Osteoblast (primary cell): ENCODE results near the gene PTPRCAP. TPM values are rescaled to one million over a fixed set of nuclear protein-coding genes. Genes with fewer than 3 reads are reported as not detected.

Experiments
- DNase-seq: peaks from one replicate; pipeline ENCODE4 v3.0.0; 2011; ENCODE audit warnings: low spot score, mixed read lengths; ENCODE audit not compliant: insufficient read length; ENCODE audit errors: missing footprints
- H2AFZ ChIP-seq: 2 replicates; pipeline ENCODE4 v1.6.0; 2011; ENCODE audit warnings: mild to moderate bottlenecking, low read length
- H3K27ac ChIP-seq: 2 replicates; pipeline ENCODE4 v1.5.1; 2011; ENCODE audit warnings: mild to moderate bottlenecking, low read depth, low read length, moderate library complexity
- H3K27me3 ChIP-seq: 2 replicates; pipeline ENCODE4 v1.6.0; 2012; ENCODE audit warnings: mild to moderate bottlenecking, control low read depth, inconsistent platforms, low read length, moderate library complexity; ENCODE audit not compliant: insufficient read depth
- H3K36me3 ChIP-seq: 2 replicates; pipeline ENCODE4 v1.5.1; 2011; ENCODE audit warnings: mild to moderate bottlenecking, low read length, control low read depth, moderate library complexity; ENCODE audit not compliant: insufficient read depth
- H3K4me1 ChIP-seq: 2 replicates; pipeline ENCODE4 v1.5.1; 2011; ENCODE audit warnings: mild to moderate bottlenecking, low read length, control low read depth, moderate library complexity; ENCODE audit not compliant: insufficient read depth
- H3K4me2 ChIP-seq: 2 replicates; pipeline ENCODE4 v1.6.0; 2011; ENCODE audit warnings: mild to moderate bottlenecking, low read length; ENCODE audit not compliant: insufficient read depth
- H3K4me3 ChIP-seq: fragments of 200-600 bp; sonication (generic); 3 replicates; pipeline ENCODE4 v1.5.1; 2012; ENCODE audit warnings: mild to moderate bottlenecking, low read length, inconsistent platforms; ENCODE audit not compliant: insufficient read depth
- H3K79me2 ChIP-seq: 2 replicates; pipeline ENCODE4 v1.6.0; 2012; ENCODE audit warnings: mild to moderate bottlenecking, low read length, control low read depth, inconsistent platforms; ENCODE audit not compliant: insufficient read depth
- H3K9me3 ChIP-seq: 2 replicates; pipeline ENCODE4 v1.5.1; 2011; ENCODE audit warnings: low read depth, low read length, control low read depth
- H4K20me1 ChIP-seq: 2 replicates; pipeline ENCODE4 v1.6.0; 2012; ENCODE audit warnings: mild to moderate bottlenecking, low read length, control low read depth; ENCODE audit not compliant: insufficient read depth
- CTCF ChIP-seq: IDR thresholded peaks from 2 replicates; pipeline ENCODE4 v1.5.1; 2011; ENCODE audit warnings: mild to moderate bottlenecking, low read depth, low read length, moderate library complexity; ENCODE audit errors: extremely low read depth
- total RNA-seq: library from RNA; depleted of rRNA; stranded (reverse); fragments of >200 nt; gene quantifications from 2 replicates; pipeline ENCODE4 v1.2.3, GENCODE V29; 2012

The PTPRCAP gene
- total RNA-seq, 1 donor: 0.36 TPM

- Histone ChIP-seq H4K20me1 (no peaks in the 10 kb centered on the region), H3K4me3 (no peak overlapping the region), H3K27ac (no peak overlapping the region), H3K27me3 (peaks cover 59% of the 10 kb centered on the region), H3K36me3 (no peaks in the 10 kb centered on the region), H3K4me1 (peaks cover under 1% of the 10 kb centered on the region), H2AFZ (no peak overlapping the region), H3K4me2 (no peak overlapping the region), H3K79me2 (no peaks in the 10 kb centered on the region), H3K9me3 (no peaks in the 10 kb centered on the region)
- no peak for DNase-seq
- no peak for TF ChIP-seq CTCF
Observed at GRCh38 chr11:67409781-67410368, 27.6 kb downstream of the PTPRCAP start.

- no peak overlapping the region for H3K4me3 ChIP-seq
- H3K27me3 ChIP-seq: peaks cover 57% of the 10 kb centered on the region
Observed at GRCh38 chr11:67409261-67409666, 28.2 kb downstream of the PTPRCAP start.

DNA sequence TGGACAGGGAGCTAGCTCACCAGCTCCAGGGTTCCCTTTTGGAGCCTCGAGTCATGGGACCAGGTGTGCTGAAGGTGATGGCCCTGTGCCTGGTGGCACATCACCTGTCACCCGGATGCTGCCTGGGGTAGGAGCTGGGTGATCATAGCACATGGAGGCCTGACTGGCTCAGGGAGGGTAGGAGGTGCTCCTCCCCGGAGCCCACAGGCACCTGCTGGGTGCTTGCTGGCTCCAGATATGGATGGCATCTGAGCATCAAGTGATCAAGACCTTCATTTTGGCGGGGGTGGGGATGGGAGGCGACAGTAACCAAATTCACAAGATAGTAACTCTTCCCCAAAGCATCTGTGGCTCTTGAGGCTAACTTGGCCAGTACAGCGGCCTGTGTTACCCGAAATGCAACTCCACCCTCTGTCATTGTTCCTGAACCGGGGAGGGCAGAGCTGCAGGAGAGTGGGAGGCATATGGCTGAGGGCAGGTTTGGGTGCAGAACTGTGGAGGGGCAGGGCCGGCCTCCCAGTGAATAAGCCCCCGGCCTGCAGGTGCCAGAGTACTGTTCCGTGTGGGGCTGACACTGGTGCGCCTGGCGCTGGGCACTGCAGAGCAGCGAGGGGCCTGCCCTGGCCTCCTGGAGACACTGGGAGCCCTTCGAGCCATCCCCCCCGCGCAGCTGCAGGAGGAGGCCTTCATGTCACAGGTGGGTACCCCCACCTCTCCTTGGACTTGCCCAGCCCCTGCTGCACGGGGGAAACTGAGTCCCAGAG, 28.9 kb downstream of the PTPRCAP start:
- H3K27ac ChIP-seq: no peak overlapping the region
- no peaks in the 10 kb centered on the region for H3K9me3 ChIP-seq
- no peaks in the 10 kb centered on the region for H3K36me3 ChIP-seq
- no peak overlapping the region for H3K4me2 ChIP-seq
- H3K4me3 ChIP-seq: no peak overlapping the region
- H3K4me1 ChIP-seq: peaks cover 4% of the 10 kb centered on the region
- TF ChIP-seq CTCF: no peak
- H4K20me1 ChIP-seq: no peaks in the 10 kb centered on the region
- no peaks in the 10 kb centered on the region for H3K79me2 ChIP-seq
- peaks cover 57% of the 10 kb centered on the region for H3K27me3 ChIP-seq
- no peak overlapping the region for H2AFZ ChIP-seq
- DNase-seq: no peak

More at GRCh38 chr11:67409261-67409666, 28.2 kb downstream of the PTPRCAP start:
- Histone ChIP-seq H3K4me2 (no peak overlapping the region), H2AFZ (no peak overlapping the region), H3K27ac (no peak overlapping the region), H3K4me1 (peaks cover 4% of the 10 kb centered on the region), H3K9me3 (no peaks in the 10 kb centered on the region), H3K36me3 (no peaks in the 10 kb centered on the region), H4K20me1 (no peaks in the 10 kb centered on the region), H3K79me2 (no peaks in the 10 kb centered on the region)
- no peak for TF ChIP-seq CTCF
- no peak for DNase-seq

DNA sequence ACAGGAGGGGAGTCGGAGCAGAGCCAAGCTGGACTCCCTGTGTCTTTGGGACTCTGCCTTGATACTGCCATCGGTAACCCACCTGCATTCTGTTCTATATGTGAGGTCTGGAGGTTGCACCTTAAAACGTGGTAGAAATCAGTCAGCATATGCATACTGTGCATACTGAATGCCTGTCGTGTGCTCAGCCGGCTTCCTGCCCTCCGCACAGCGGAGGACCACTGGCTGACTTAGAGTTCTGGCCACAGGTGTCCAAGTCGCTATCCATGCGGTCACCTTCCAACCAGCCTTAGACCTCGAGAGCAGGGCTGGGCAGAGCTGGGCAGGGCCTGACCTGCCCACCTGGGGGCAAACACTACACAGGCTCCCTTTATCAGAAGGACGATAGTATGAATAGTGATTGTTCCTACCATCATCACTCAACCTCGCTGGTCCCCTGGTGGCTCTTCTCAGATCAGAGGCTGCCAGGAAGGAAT, 29.8 kb downstream of the PTPRCAP start:
- H4K20me1 ChIP-seq: no peaks in the 10 kb centered on the region
- H3K27me3 ChIP-seq: peaks cover 50% of the 10 kb centered on the region
- no peak for DNase-seq
- no peaks in the 10 kb centered on the region for H3K9me3 ChIP-seq
- H2AFZ ChIP-seq: no peak overlapping the region
- H3K36me3 ChIP-seq: no peaks in the 10 kb centered on the region
- H3K27ac ChIP-seq: no peak overlapping the region
- no peaks in the 10 kb centered on the region for H3K79me2 ChIP-seq
- no peak for TF ChIP-seq CTCF
- no peak overlapping the region for H3K4me3 ChIP-seq
- H3K4me2 ChIP-seq: no peak overlapping the region
- H3K4me1 ChIP-seq: peaks cover 4% of the 10 kb centered on the region
